ENCODE results near the gene LMX1A. TPM values are rescaled to one million over a fixed set of nuclear protein-coding genes. Genes with fewer than 3 reads are reported as not detected.

Gene LMX1A
- total and polyA plus RNA-seq, 4 donors, result 0.05 to 0.17 TPM; not detected in 2

DNA sequence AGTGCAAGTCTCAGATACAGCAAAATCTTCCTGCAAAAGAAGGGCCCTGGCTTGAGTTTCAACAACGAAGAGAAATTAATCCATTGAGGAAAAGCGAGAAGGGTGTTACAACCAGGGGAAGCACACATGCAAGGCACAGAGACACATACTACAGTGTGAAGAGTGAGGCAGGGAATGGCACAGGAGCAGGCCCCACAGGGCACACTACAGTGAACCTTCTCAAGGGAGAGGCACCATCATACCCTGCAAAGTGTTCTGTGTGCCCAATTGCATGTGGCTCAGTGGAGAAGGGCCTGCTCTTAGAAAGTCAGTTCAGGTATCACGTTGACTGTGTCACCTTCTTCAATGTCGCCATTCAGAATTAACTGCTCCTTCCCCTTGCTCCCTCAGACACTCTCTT, 60.3 kb downstream of the LMX1A start:
- H3K9me3 ChIP-seq (ENCODE audit: control insufficient read depth in 4 of 4, low read length in 3 of 4), result no peaks in the 10 kb centered on the region
- no peaks in the 10 kb centered on the region for H3K36me3 ChIP-seq (ENCODE audit: control insufficient read depth in 4 of 4, insufficient read depth in 3 of 4, low read depth in 1 of 4, low read length in 3 of 4)
- DNase-seq (ENCODE audit: low spot score), result no peak
- H3K9ac ChIP-seq (ENCODE audit: low read depth in 1 of 2, low read length in 2 of 2), result no peak overlapping the region
- no peaks in the 10 kb centered on the region for H3K4me1 ChIP-seq (ENCODE audit: control insufficient read depth in 4 of 4, insufficient read depth in 4 of 4, low read length in 3 of 4)
- TF ChIP-seq HNF4G (IDR thresholded peaks at IDR 0.05), result no peak
- TF ChIP-seq, protein P1, sequence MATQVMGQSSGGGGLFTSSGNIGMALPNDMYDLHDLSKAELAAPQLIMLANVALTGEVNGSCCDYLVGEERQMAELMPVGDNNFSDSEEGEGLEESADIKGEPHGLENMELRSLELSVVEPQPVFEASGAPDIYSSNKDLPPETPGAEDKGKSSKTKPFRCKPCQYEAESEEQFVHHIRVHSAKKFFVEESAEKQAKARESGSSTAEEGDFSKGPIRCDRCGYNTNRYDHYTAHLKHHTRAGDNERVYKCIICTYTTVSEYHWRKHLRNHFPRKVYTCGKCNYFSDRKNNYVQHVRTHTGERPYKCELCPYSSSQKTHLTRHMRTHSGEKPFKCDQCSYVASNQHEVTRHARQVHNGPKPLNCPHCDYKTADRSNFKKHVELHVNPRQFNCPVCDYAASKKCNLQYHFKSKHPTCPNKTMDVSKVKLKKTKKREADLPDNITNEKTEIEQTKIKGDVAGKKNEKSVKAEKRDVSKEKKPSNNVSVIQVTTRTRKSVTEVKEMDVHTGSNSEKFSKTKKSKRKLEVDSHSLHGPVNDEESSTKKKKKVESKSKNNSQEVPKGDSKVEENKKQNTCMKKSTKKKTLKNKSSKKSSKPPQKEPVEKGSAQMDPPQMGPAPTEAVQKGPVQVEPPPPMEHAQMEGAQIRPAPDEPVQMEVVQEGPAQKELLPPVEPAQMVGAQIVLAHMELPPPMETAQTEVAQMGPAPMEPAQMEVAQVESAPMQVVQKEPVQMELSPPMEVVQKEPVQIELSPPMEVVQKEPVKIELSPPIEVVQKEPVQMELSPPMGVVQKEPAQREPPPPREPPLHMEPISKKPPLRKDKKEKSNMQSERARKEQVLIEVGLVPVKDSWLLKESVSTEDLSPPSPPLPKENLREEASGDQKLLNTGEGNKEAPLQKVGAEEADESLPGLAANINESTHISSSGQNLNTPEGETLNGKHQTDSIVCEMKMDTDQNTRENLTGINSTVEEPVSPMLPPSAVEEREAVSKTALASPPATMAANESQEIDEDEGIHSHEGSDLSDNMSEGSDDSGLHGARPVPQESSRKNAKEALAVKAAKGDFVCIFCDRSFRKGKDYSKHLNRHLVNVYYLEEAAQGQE (IDR thresholded peaks at IDR 0.05), result no peak
- H3K4me3 ChIP-seq (ENCODE audit: low read depth in 1 of 3, low read length in 3 of 3), result no peak overlapping the region
- no peak overlapping the region for H3K27ac ChIP-seq (ENCODE audit: low read depth in 1 of 2, low read length in 2 of 2)
- no peaks in the 10 kb centered on the region for H3K27me3 ChIP-seq (ENCODE audit: control insufficient read depth in 4 of 4, insufficient read depth in 4 of 4, low read length in 3 of 4)
- 89% methylated on average over 4 of the region's 4 CpGs for WGBS

DNA sequence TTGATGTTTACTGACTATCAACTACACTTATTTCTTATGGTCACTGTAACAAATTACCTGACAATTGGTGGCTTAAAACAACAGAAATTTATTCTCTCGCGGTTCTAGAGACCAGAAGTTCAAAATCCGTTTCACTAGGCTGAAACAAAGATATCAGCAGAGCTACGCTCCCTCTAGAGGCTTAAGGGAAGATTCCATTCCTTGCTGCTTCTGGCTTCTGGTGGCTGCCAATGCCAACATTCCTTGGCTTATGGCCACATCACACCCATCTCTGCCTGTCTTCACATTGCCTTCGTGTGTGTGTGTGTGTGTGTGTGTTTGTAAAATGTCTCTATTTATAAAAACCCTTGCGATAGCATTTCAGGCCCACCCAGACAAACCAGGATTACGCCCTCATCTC, 66.4 kb downstream of the LMX1A start:
- 66% methylated on average over 7 of the region's 7 CpGs for WGBS
- no peak for DNase-seq (ENCODE audit: low spot score)
- H3K4me3 ChIP-seq (ENCODE audit: low read depth in 1 of 3, low read length in 3 of 3), result no peak overlapping the region
- H3K9me3 ChIP-seq (ENCODE audit: control insufficient read depth in 4 of 4, low read length in 3 of 4), result no peaks in the 10 kb centered on the region
- H3K4me1 ChIP-seq (ENCODE audit: control insufficient read depth in 4 of 4, insufficient read depth in 4 of 4, low read length in 3 of 4), result peaks cover 8 to 23% (median 16%) of the 10 kb centered on the region in 4 donors
- no peak overlapping the region for H3K27ac ChIP-seq (ENCODE audit: low read depth in 1 of 2, low read length in 2 of 2)
- TF ChIP-seq, protein P2, sequence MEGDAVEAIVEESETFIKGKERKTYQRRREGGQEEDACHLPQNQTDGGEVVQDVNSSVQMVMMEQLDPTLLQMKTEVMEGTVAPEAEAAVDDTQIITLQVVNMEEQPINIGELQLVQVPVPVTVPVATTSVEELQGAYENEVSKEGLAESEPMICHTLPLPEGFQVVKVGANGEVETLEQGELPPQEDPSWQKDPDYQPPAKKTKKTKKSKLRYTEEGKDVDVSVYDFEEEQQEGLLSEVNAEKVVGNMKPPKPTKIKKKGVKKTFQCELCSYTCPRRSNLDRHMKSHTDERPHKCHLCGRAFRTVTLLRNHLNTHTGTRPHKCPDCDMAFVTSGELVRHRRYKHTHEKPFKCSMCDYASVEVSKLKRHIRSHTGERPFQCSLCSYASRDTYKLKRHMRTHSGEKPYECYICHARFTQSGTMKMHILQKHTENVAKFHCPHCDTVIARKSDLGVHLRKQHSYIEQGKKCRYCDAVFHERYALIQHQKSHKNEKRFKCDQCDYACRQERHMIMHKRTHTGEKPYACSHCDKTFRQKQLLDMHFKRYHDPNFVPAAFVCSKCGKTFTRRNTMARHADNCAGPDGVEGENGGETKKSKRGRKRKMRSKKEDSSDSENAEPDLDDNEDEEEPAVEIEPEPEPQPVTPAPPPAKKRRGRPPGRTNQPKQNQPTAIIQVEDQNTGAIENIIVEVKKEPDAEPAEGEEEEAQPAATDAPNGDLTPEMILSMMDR (IDR thresholded peaks at IDR 0.05; ENCODE audit: low read depth, low read length, missing input control), result peak; percentile 27
- TF ChIP-seq, protein P3, sequence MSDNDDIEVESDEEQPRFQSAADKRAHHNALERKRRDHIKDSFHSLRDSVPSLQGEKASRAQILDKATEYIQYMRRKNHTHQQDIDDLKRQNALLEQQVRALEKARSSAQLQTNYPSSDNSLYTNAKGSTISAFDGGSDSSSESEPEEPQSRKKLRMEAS (IDR thresholded peaks at IDR 0.05), result no peak
- TF ChIP-seq, protein P4, sequence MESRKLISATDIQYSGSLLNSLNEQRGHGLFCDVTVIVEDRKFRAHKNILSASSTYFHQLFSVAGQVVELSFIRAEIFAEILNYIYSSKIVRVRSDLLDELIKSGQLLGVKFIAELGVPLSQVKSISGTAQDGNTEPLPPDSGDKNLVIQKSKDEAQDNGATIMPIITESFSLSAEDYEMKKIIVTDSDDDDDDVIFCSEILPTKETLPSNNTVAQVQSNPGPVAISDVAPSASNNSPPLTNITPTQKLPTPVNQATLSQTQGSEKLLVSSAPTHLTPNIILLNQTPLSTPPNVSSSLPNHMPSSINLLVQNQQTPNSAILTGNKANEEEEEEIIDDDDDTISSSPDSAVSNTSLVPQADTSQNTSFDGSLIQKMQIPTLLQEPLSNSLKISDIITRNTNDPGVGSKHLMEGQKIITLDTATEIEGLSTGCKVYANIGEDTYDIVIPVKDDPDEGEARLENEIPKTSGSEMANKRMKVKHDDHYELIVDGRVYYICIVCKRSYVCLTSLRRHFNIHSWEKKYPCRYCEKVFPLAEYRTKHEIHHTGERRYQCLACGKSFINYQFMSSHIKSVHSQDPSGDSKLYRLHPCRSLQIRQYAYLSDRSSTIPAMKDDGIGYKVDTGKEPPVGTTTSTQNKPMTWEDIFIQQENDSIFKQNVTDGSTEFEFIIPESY (IDR thresholded peaks at IDR 0.05), result no peak
- TF ChIP-seq FOXA2 (IDR thresholded peaks at IDR 0.05) (no peak), RXRA (IDR thresholded peaks at IDR 0.05) (no peak), HNF4A (conservative IDR thresholded peaks at IDR 0.05) (peak in 1 of 2 donors; percentile 15), HNF4G (IDR thresholded peaks at IDR 0.05) (no peak), SP1 (IDR thresholded peaks at IDR 0.05) (no peak), GABPA (IDR thresholded peaks at IDR 0.05 in 1 of 2, conservative IDR thresholded peaks at IDR 0.05 in 1 of 2) (no peak), TAF1 (conservative IDR thresholded peaks at IDR 0.05) (no peak), RAD21 (IDR thresholded peaks at IDR 0.05) (peak; percentile 51 to 69), EGR1 (IDR thresholded peaks at IDR 0.05; ENCODE audit: low read depth in 2 of 2) (no peak), YY1 (IDR thresholded peaks at IDR 0.05) (no peak), JUND (IDR thresholded peaks at IDR 0.05) (no peak)
- no peaks in the 10 kb centered on the region for H3K27me3 ChIP-seq (ENCODE audit: control insufficient read depth in 4 of 4, insufficient read depth in 4 of 4, low read length in 3 of 4)
- H3K36me3 ChIP-seq (ENCODE audit: control insufficient read depth in 4 of 4, insufficient read depth in 3 of 4, low read depth in 1 of 4, low read length in 3 of 4), result no peaks in the 10 kb centered on the region
- no peak overlapping the region for H3K9ac ChIP-seq (ENCODE audit: low read depth in 1 of 2, low read length in 2 of 2)

Measured in liver (tissue), 9 donors.